ENCODE results near the gene RBM4.

GRCh38 chr11:66665369-66665768 lies 26.9 kb downstream of the RBM4 start:
- TF ChIP-seq REST (IDR thresholded peaks at IDR 0.05) (no peak), CTCF (IDR thresholded peaks at IDR 0.05; ENCODE audit: low read depth, low read length, missing input control) (no peak), ZBTB33 (IDR thresholded peaks at IDR 0.05) (peak; percentile 19), RXRA (IDR thresholded peaks at IDR 0.05) (no peak), GABPA (IDR thresholded peaks at IDR 0.05 in 1 of 2, conservative IDR thresholded peaks at IDR 0.05 in 1 of 2) (no peak), NR2F2 (IDR thresholded peaks at IDR 0.05) (no peak), MAX (IDR thresholded peaks at IDR 0.05) (no peak), TAF1 (conservative IDR thresholded peaks at IDR 0.05) (no peak), SP1 (IDR thresholded peaks at IDR 0.05) (no peak), ATF3 (IDR thresholded peaks at IDR 0.05) (no peak)

All from liver (tissue), 3 donors.